IMR-90 (cell line): Measurements from ENCODE around the gene RAB20. TPM values are rescaled to one million over a fixed set of nuclear protein-coding genes. Genes with fewer than 3 reads are reported as not detected.

Source experiments
- ATAC-seq: fragments of 200-7000 bp; cut with Tn5 transposase; 2 replicates; pipeline ENCODE4 v1.9.1; 2020; ENCODE audit warnings: low read depth, mild to moderate bottlenecking, moderate library complexity
- BruUV-seq: library from RNA; stranded (reverse); fragments of 400-500 nt; replicated peaks from 2 replicates; lab custom pipeline; 2021; lab: Mats Ljungman, UMichigan
- CTCF ChIA-PET: fragments of 300-600 bp; formaldehyde crosslinking; extraction: SDS; loops from one replicate; lab custom pipeline; 2021; ENCODE audit warnings: antibody characterized with exemption; lab: Yijun Ruan, JAX
- POLR2A ChIA-PET: fragments of 300-600 bp; sonication (Branson Sonifier 250); formaldehyde crosslinking; loops from one replicate; lab custom pipeline; 2022; ENCODE audit warnings: antibody characterized with exemption; ENCODE audit not compliant: unreplicated experiment; lab: Charles Lee
- DNase-seq: peaks from one replicate; pipeline ENCODE4 v3.0.0; 2013
- H2AFZ ChIP-seq: replicated peaks from 2 replicates; pipeline ENCODE3; 2013; ENCODE audit warnings: low read length, mild to moderate bottlenecking; ENCODE audit not compliant: poor library complexity
- H2AK5ac ChIP-seq: 2 replicates; pipeline ENCODE4 v1.6.1; 2013; ENCODE audit warnings: low read depth, low read length, inconsistent platforms
- H2AK9ac ChIP-seq: replicated peaks from 2 replicates; pipeline ENCODE3; 2013; ENCODE audit warnings: mild to moderate bottlenecking, low read depth, low read length, moderate library complexity; ENCODE audit not compliant: poor library complexity
- H2BK120ac ChIP-seq: 2 replicates; pipeline ENCODE4 v1.6.1; 2013; ENCODE audit warnings: low read depth, low read length, inconsistent platforms
- H2BK15ac ChIP-seq: 3 replicates; pipeline ENCODE4 v1.6.1; 2013; ENCODE audit warnings: low read depth, low read length, inconsistent platforms
- H2BK20ac ChIP-seq: 2 replicates; pipeline ENCODE4 v1.6.1; 2013; ENCODE audit warnings: low read depth, mild to moderate bottlenecking, inconsistent platforms, low read length, moderate library complexity
- H2BK5ac ChIP-seq: 2 replicates; pipeline ENCODE4 v1.6.1; 2013; ENCODE audit warnings: mild to moderate bottlenecking, low read depth, low read length, inconsistent platforms; ENCODE audit not compliant: poor library complexity, severe bottlenecking
- H3K14ac ChIP-seq: replicated peaks from 2 replicates; pipeline ENCODE4 v1.6.1; 2013; ENCODE audit warnings: low read depth, low read length, inconsistent platforms
- H3K18ac ChIP-seq: 2 replicates; pipeline ENCODE4 v1.6.1; 2013; ENCODE audit warnings: low read depth, low read length, control low read depth
- H3K23ac ChIP-seq: 2 replicates; pipeline ENCODE4 v1.6.1; 2013; ENCODE audit warnings: low read depth, low read length, inconsistent platforms
- H3K27ac ChIP-seq: 2 replicates; pipeline ENCODE4 v1.5.1; 2013; ENCODE audit warnings: mild to moderate bottlenecking, control low read depth, low read length; ENCODE audit not compliant: insufficient read depth
- H3K27me3 ChIP-seq: 2 replicates; pipeline ENCODE4 v1.6.1; 2013; ENCODE audit warnings: low read length; ENCODE audit not compliant: control insufficient read depth, insufficient read depth
- H3K36me3 ChIP-seq: 2 replicates; pipeline ENCODE4 v1.6.1; 2013; ENCODE audit warnings: low read length, mixed read lengths; ENCODE audit not compliant: control insufficient read depth, insufficient read depth
- H3K4ac ChIP-seq: 2 replicates; pipeline ENCODE4 v1.6.1; 2013; ENCODE audit warnings: low read depth, low read length, inconsistent platforms
- H3K4me1 ChIP-seq: 2 replicates; pipeline ENCODE4 v1.6.1; 2013; ENCODE audit warnings: low read length, mixed read lengths; ENCODE audit not compliant: control insufficient read depth, insufficient read depth
- H3K4me2 ChIP-seq: 2 replicates; pipeline ENCODE4 v1.6.1; 2013; ENCODE audit warnings: low read depth, mild to moderate bottlenecking, control low read depth, low read length, moderate library complexity
- H3K4me3 ChIP-seq: 2 replicates; pipeline ENCODE4 v1.5.1; 2013; ENCODE audit warnings: low read depth, mild to moderate bottlenecking, control low read depth, low read length, moderate library complexity; ENCODE audit not compliant: insufficient read depth
- H3K56ac ChIP-seq: 2 replicates; pipeline ENCODE4 v1.6.1; 2013; ENCODE audit warnings: low read length, inconsistent platforms; ENCODE audit not compliant: insufficient read depth; ENCODE audit errors: extremely low read depth
- H3K79me1 ChIP-seq, 2 experiments: 2 replicates each; pipeline ENCODE4 v1.6.1; 2013; ENCODE audit warnings: low read length in 2 of 2, inconsistent platforms in 1 of 2, low read depth in 1 of 2
- H3K9ac ChIP-seq: 2 replicates; pipeline ENCODE4 v1.6.1; 2013; ENCODE audit warnings: low read depth, low read length, control low read depth
- H3K9me1 ChIP-seq: 2 replicates; pipeline ENCODE4 v1.6.1; 2013; ENCODE audit warnings: low read length, inconsistent platforms; ENCODE audit not compliant: insufficient read depth
- H3K9me3 ChIP-seq: 2 replicates; pipeline ENCODE4 v1.6.1; 2013; ENCODE audit warnings: low read length; ENCODE audit not compliant: control insufficient read depth, insufficient read depth
- H4K20me1 ChIP-seq: 2 replicates; pipeline ENCODE4 v1.6.1; 2013; ENCODE audit warnings: low read length, inconsistent platforms; ENCODE audit not compliant: insufficient read depth
- H4K5ac ChIP-seq: 2 replicates; pipeline ENCODE4 v1.6.1; 2013; ENCODE audit warnings: mild to moderate bottlenecking, low read depth, low read length, control low read depth
- H4K8ac ChIP-seq, 2 experiments: 2 replicates each; pipeline ENCODE4 v1.6.1; 2013; ENCODE audit warnings: low read depth in 2 of 2, low read length in 2 of 2, control low read depth in 1 of 2, inconsistent platforms in 1 of 2
- H4K91ac ChIP-seq: 2 replicates; pipeline ENCODE4 v1.6.1; 2013; ENCODE audit warnings: low read depth, low read length, inconsistent platforms; ENCODE audit not compliant: insufficient read depth
- CEBPB ChIP-seq: IDR thresholded peaks from 2 replicates; pipeline ENCODE4 v1.6.1; 2012; ENCODE audit warnings: low read depth, low read length, improper control_type of control experiment
- CHD1 ChIP-seq: IDR thresholded peaks from 2 replicates; pipeline ENCODE4 v1.6.1; 2012; ENCODE audit warnings: low read depth, low read length, improper control_type of control experiment
- MAFK ChIP-seq: IDR thresholded peaks from 2 replicates; pipeline ENCODE4 v1.6.1; 2012; ENCODE audit warnings: low read depth, low read length, improper control_type of control experiment
- MAZ ChIP-seq: IDR thresholded peaks from 2 replicates; pipeline ENCODE4 v1.6.1; 2012; ENCODE audit warnings: low read depth, mild to moderate bottlenecking, low read length, improper control_type of control experiment, moderate library complexity, borderline replicate concordance
- MXI1 ChIP-seq: IDR thresholded peaks from 2 replicates; pipeline ENCODE4 v1.6.1; 2012; ENCODE audit warnings: low read depth, mild to moderate bottlenecking, low read length, moderate library complexity, borderline replicate concordance
- WGBS, 2 experiments: methylation state at CpG; one replicate each; pipeline versions ENCODE4 v1.1.5 to v1.1.7; 2013; ENCODE audit warnings: missing lambda C conversion rate in 2 of 2; ENCODE audit not compliant: insufficient read length in 1 of 2; ENCODE audit errors: extremely low coverage in 2 of 2; 5-methylcytosine and 5-hydroxymethylcytosine counted together
- dilution Hi-C: fragments of 300-500 bp; cut with HindIII; formaldehyde crosslinking; loops from one replicate; pipeline ENCODE4 v1.14.3; 2018; ENCODE audit warnings: low sequenced_read_pairs; ENCODE audit not compliant: unreplicated experiment
- in situ Hi-C: fragments of 300-500 bp; cut with MboI; formaldehyde crosslinking; loops from 3 replicates; pipeline ENCODE4 v1.14.3; 2019; ENCODE audit warnings: low sequenced_read_pairs, inconsistent platforms, mixed read lengths
- intact Hi-C: fragments of 100-400 bp; cut with micrococcal nuclease; formaldehyde crosslinking; loops from 2 replicates; pipeline ENCODE4 v1.10.0; 2022
- polyA plus RNA-seq, 3 experiments: library from polyadenylated mRNA; depleted of rRNA; stranded (reverse); fragments of >200 nt; gene quantifications; 2 replicates each; pipeline ENCODE4 v1.2.3, GENCODE V29; 2012; ENCODE audit warnings: low replicate concordance in 1 of 3
- total RNA-seq: library from RNA; depleted of rRNA; stranded (reverse); fragments of >200 nt; gene quantifications from 2 replicates; pipeline ENCODE4 v1.2.3, GENCODE V29; 2012
- TF ChIP-seq, protein P1 (sequence below): fragments of 150-350 bp; IDR thresholded peaks from 2 replicates; pipeline ENCODE4 v1.6.1; 2016; ENCODE audit warnings: low read depth, mild to moderate bottlenecking, low read length, moderate library complexity, borderline replicate concordance
- TF ChIP-seq, protein P2 (sequence below): conservative IDR thresholded peaks from 2 replicates; pipeline ENCODE4 v1.5.1; 2012; ENCODE audit warnings: mild to moderate bottlenecking, low read depth, low read length, improper control_type of control experiment
- TF ChIP-seq, protein P3 (sequence below): fragments of 150-350 bp; IDR thresholded peaks from 2 replicates; pipeline ENCODE4 v1.6.1; 2017; ENCODE audit warnings: mild to moderate bottlenecking, antibody characterized with exemption, low read length, low read depth

Gene RAB20
- total and polyA plus RNA-seq, 2 of the 4 experiments (the other 2 are of a cell fraction), result 3.8 to 5.1 TPM

DNA sequence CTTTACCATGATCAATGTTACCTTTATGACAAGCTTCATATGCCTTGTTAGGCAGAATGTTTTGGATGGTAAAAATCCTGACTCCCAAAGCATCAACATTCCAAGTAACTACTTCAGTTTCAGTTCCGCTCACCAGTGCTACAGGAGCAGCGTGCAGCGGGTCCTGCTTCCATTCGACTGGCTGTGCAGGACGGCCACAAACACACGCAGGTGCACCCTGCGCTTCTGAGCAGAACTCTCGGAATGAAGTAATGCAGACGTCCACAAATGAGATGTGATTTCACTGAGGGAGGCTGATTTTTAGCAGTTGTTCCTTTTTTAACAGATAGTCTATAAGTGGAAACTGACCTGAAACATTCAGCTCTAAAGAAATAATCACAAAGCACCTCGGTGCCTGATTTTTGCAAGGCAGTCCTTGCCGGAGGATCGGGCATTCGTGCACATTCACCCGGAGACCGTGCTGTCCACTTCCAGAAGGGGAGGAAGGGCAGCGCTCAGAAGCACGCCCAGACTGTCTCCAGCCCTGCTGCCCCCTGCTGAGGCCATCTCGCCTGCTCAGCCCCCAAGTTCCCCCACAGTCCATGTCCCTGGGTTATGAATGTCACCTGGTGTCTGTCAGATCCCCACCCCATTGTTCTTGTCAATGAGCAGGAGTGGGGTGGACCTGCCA is 85.8 kb downstream of the RAB20 start:
- Histone ChIP-seq H4K20me1 (peaks cover 11% of the 10 kb centered on the region), H2BK20ac (no peak overlapping the region), H3K9me3 (no peaks in the 10 kb centered on the region), H3K9me1 (peaks cover 10% of the 10 kb centered on the region), H4K91ac (no peak overlapping the region), H2BK120ac (no peak overlapping the region), H2AK9ac (no peak overlapping the region), H3K23ac (no peak overlapping the region), H3K27me3 (no peaks in the 10 kb centered on the region), H3K27ac (no peak overlapping the region), H3K4me3 (no peak overlapping the region), H3K79me1 (peaks cover 24 to 29% of the 10 kb centered on the region in 2 experiments; a peak in 3 of 4 replicates), H2AK5ac (no peak overlapping the region), H4K5ac (no peak overlapping the region), H3K14ac (no peak overlapping the region), H3K36me3 (peaks cover 80% of the 10 kb centered on the region), H2BK5ac (no peak overlapping the region), H3K4ac (no peak overlapping the region), H4K8ac (no peak overlapping the region), H2BK15ac (no peak overlapping the region), H3K18ac (no peak overlapping the region), H3K56ac (no peak overlapping the region), H2AFZ (no peak overlapping the region), H3K4me1 (no peaks in the 10 kb centered on the region), H3K9ac (no peak overlapping the region), H3K4me2 (no peak overlapping the region)
- ATAC-seq, result no peak
- BruUV-seq, result no TSS peak
- in situ Hi-C loops, result no loop called here
- dilution Hi-C loops, result no loop called here
- DNase-seq, result no peak
- WGBS, 2 experiments, result 93% methylated on average over 9 of the region's 18 CpGs; no CpG with 5 or more reads in 1 of the 2 experiments
- ChIA-PET POLR2A (no interaction called here), CTCF (no interaction called here)
- TF ChIP-seq, protein P1, sequence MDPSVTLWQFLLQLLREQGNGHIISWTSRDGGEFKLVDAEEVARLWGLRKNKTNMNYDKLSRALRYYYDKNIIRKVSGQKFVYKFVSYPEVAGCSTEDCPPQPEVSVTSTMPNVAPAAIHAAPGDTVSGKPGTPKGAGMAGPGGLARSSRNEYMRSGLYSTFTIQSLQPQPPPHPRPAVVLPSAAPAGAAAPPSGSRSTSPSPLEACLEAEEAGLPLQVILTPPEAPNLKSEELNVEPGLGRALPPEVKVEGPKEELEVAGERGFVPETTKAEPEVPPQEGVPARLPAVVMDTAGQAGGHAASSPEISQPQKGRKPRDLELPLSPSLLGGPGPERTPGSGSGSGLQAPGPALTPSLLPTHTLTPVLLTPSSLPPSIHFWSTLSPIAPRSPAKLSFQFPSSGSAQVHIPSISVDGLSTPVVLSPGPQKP, result no peak
- no peak for TF ChIP-seq MAFK
- no peak for TF ChIP-seq CHD1
- TF ChIP-seq MXI1, result no peak
- no peak for TF ChIP-seq MAZ
- TF ChIP-seq, protein P2, sequence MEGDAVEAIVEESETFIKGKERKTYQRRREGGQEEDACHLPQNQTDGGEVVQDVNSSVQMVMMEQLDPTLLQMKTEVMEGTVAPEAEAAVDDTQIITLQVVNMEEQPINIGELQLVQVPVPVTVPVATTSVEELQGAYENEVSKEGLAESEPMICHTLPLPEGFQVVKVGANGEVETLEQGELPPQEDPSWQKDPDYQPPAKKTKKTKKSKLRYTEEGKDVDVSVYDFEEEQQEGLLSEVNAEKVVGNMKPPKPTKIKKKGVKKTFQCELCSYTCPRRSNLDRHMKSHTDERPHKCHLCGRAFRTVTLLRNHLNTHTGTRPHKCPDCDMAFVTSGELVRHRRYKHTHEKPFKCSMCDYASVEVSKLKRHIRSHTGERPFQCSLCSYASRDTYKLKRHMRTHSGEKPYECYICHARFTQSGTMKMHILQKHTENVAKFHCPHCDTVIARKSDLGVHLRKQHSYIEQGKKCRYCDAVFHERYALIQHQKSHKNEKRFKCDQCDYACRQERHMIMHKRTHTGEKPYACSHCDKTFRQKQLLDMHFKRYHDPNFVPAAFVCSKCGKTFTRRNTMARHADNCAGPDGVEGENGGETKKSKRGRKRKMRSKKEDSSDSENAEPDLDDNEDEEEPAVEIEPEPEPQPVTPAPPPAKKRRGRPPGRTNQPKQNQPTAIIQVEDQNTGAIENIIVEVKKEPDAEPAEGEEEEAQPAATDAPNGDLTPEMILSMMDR, result no peak
- TF ChIP-seq, protein P3, sequence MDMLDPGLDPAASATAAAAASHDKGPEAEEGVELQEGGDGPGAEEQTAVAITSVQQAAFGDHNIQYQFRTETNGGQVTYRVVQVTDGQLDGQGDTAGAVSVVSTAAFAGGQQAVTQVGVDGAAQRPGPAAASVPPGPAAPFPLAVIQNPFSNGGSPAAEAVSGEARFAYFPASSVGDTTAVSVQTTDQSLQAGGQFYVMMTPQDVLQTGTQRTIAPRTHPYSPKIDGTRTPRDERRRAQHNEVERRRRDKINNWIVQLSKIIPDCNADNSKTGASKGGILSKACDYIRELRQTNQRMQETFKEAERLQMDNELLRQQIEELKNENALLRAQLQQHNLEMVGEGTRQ, result no peak
- no peak for TF ChIP-seq CEBPB
- intact Hi-C loops, result no loop called here
